NT2/D1 (cell line): ENCODE data around the gene CTBP1.

Experiments
- DNase-seq: peaks from one replicate; pipeline ENCODE4 v3.0.0-alpha.2; 2011; ENCODE audit warnings: low read depth, low spot score
- H3K27me3 ChIP-seq: 2 replicates; pipeline ENCODE4 v1.6.0; 2011; ENCODE audit warnings: mild to moderate bottlenecking; ENCODE audit not compliant: insufficient read length, insufficient read depth
- H3K36me3 ChIP-seq: 2 replicates; pipeline ENCODE4 v1.6.1; 2011; ENCODE audit warnings: mild to moderate bottlenecking, low read length, mixed read lengths; ENCODE audit not compliant: insufficient read depth, insufficient read length
- H3K4me1 ChIP-seq: 2 replicates; pipeline ENCODE4 v1.5.1; 2011; ENCODE audit not compliant: insufficient read depth, insufficient read length
- H3K4me3 ChIP-seq: 2 replicates; pipeline ENCODE4 v1.5.1; 2011; ENCODE audit warnings: low read depth; ENCODE audit not compliant: insufficient read length
- H3K9ac ChIP-seq: 2 replicates; pipeline ENCODE4 v1.6.0; 2011; ENCODE audit warnings: low read depth; ENCODE audit not compliant: insufficient read length
- H3K9me3 ChIP-seq: 2 replicates; pipeline ENCODE4 v1.5.1; 2011; ENCODE audit warnings: mild to moderate bottlenecking, low read length; ENCODE audit not compliant: insufficient read depth
- SUZ12 ChIP-seq: IDR thresholded peaks from 2 replicates; pipeline ENCODE4 v1.6.1; 2011; ENCODE audit not compliant: insufficient read length, insufficient read depth; ENCODE audit errors: extremely low read depth
- YY1 ChIP-seq: IDR thresholded peaks from 2 replicates; pipeline ENCODE4 v1.6.1; 2011; ENCODE audit not compliant: insufficient read length, insufficient read depth
- ZNF274 ChIP-seq: IDR thresholded peaks from 2 replicates; pipeline ENCODE4 v1.6.1; 2011; ENCODE audit warnings: mild to moderate bottlenecking, low read depth, low read length

The CTBP1 gene

DNA sequence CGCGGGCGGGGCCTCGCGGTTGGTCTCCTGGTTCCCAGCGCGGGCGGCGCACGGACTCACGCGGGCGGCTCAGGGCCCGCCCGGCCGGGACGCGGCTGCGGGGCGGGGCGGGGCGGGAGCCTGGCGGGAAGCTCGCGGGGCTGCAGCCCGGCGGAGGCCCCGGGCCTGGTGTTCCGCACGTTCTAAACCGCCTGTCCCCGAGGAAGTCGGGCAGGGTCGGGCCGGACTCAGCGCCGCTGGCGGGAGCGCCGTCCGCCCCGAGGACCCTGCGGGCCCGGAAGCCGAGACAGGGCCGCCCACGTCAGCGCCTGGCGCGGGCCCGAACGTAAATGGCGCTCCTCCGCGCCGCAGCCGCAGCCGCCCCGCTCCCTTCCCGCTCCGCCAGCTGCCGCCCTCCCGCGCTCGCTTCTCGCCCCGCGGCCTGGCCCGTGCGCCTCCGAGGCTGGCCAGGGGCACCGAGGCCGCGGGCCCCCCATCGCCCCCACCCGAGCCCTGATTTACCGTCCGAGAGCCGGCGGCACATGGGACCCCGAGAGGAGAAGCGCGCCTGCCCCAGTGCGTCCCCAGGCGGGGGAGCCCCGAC lies 309 bp upstream of the CTBP1 start:
- H3K4me1 ChIP-seq = peaks cover 23% of the 10 kb centered on the region
- no peaks in the 10 kb centered on the region for H3K27me3 ChIP-seq
- DNase-seq = peak; percentile 68
- H3K9me3 ChIP-seq = peaks cover 29% of the 10 kb centered on the region
- peak overlapping the region; percentile 88 for H3K9ac ChIP-seq
- peaks cover 51% of the 10 kb centered on the region for H3K36me3 ChIP-seq
- peak overlapping the region; percentile 60 for H3K4me3 ChIP-seq
- TF ChIP-seq SUZ12 = no peak

- no peak for TF ChIP-seq YY1
- TF ChIP-seq SUZ12 = no peak
- no peak for TF ChIP-seq ZNF274
- Histone ChIP-seq H3K36me3 (peaks cover 58% of the 10 kb centered on the region), H3K9ac (peak overlapping the region; percentile 99), H3K27me3 (no peaks in the 10 kb centered on the region), H3K4me1 (peaks cover 23% of the 10 kb centered on the region), H3K9me3 (peaks cover 15% of the 10 kb centered on the region), H3K4me3 (peak overlapping the region; percentile 88)
- DNase-seq = no peak
Measured at GRCh38 chr4:1247864-1248244, 1.1 kb downstream of the CTBP1 start.

- H3K27me3 ChIP-seq = no peaks in the 10 kb centered on the region
- H3K4me3 ChIP-seq = peak overlapping the region; percentile 88
- H3K9ac ChIP-seq = peak overlapping the region; percentile 99
- peaks cover 58% of the 10 kb centered on the region for H3K36me3 ChIP-seq
- peaks cover 10% of the 10 kb centered on the region; the same call in 1 of the 2 replicates for H3K9me3 ChIP-seq
- no peak for TF ChIP-seq ZNF274
- no peak for TF ChIP-seq YY1
- no peak for TF ChIP-seq SUZ12
- DNase-seq = no peak
- H3K4me1 ChIP-seq = peaks cover 23% of the 10 kb centered on the region
Measured at GRCh38 chr4:1246901-1247863, 1.7 kb downstream of the CTBP1 start.

GRCh38 chr4:1246111-1246881 lies 2.6 kb downstream of the CTBP1 start:
- peaks cover 4% of the 10 kb centered on the region; the same call in 1 of the 2 replicates for H3K9me3 ChIP-seq
- H3K4me3 ChIP-seq = peak overlapping the region; percentile 88
- peak overlapping the region; percentile 99 for H3K9ac ChIP-seq
- TF ChIP-seq ZNF274 (no peak), SUZ12 (no peak), YY1 (no peak)
- peaks cover 61% of the 10 kb centered on the region for H3K36me3 ChIP-seq
- no peak for DNase-seq
- no peaks in the 10 kb centered on the region for H3K27me3 ChIP-seq
- peaks cover 23% of the 10 kb centered on the region for H3K4me1 ChIP-seq

DNA sequence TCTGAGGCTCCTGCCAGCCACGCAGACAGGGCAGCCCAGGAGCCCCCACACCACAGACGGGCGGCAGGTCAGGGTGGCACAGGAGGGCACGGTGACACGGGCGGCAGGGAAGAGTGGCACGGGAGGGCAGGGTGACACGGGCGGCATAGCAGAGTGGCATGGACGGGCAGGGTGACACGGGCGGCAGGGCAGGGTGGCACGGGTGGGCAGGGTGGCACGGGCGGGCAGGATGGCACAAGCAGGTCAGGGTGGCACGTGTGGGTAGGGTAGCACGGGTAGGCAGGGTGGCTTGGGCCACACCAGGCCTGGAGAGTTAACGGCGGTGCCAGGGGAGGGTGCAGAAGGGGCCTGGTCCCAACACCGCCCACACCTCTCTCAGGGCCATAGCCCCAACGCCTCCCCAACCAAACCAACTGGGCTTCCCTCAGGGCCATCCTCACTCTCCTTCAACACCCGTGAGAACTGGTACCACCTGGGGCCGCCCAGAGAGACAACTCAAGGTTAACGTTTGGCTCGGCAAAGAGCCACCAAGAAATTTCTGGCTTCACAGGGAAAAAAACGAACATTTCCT lies 3.4 kb downstream of the CTBP1 start:
- Histone ChIP-seq H3K9ac (peak overlapping the region; percentile 99), H3K4me1 (peaks cover 21% of the 10 kb centered on the region), H3K9me3 (no peaks in the 10 kb centered on the region), H3K4me3 (no peak overlapping the region), H3K27me3 (no peaks in the 10 kb centered on the region), H3K36me3 (peaks cover 61% of the 10 kb centered on the region)
- no peak for TF ChIP-seq YY1
- no peak for TF ChIP-seq ZNF274
- no peak for TF ChIP-seq SUZ12
- DNase-seq = no peak

DNA sequence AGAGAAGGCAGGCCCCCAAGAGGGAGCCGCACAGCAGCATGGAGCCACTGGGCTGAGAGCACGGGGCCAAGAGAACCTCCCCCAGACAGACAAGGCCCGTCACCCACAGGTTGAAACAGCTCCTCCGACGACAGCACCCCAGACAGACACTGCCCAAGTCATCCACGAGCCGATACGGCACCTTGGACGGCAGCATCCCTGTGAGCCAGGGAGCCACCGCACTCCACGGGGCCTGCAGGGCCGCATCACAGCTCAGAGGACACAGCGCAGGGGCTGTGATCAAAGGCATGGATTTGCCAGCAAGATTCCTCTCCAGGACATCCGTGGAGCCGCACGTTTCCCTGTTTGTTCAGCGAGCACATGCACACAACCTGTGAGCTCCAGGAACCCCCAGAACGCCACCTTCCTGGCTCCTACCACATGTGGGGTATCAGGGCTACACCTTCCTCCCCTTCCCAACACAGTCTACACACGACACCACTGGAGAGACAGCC lies 3.9 kb downstream of the CTBP1 start:
- Histone ChIP-seq H3K9ac (peak overlapping the region; percentile 17), H3K27me3 (no peaks in the 10 kb centered on the region), H3K4me1 (peaks cover 15% of the 10 kb centered on the region), H3K9me3 (no peaks in the 10 kb centered on the region), H3K4me3 (no peak overlapping the region), H3K36me3 (peaks cover 60% of the 10 kb centered on the region)
- DNase-seq = no peak
- TF ChIP-seq SUZ12 = no peak
- TF ChIP-seq ZNF274 = no peak
- TF ChIP-seq YY1 = no peak
